Measurements from ENCODE around the gene PHKG2.

Gene PHKG2

GRCh38 chr16:30758988-30759491 is 10.8 kb downstream of the PHKG2 start:
- no peak for DNase-seq

- DNase-seq: no peak
Observed at GRCh38 chr16:30760001-30760559, 11.9 kb downstream of the PHKG2 start.

- DNase-seq: no peak
Observed at GRCh38 chr16:30760577-30761426, 12.6 kb downstream of the PHKG2 start.

DNA sequence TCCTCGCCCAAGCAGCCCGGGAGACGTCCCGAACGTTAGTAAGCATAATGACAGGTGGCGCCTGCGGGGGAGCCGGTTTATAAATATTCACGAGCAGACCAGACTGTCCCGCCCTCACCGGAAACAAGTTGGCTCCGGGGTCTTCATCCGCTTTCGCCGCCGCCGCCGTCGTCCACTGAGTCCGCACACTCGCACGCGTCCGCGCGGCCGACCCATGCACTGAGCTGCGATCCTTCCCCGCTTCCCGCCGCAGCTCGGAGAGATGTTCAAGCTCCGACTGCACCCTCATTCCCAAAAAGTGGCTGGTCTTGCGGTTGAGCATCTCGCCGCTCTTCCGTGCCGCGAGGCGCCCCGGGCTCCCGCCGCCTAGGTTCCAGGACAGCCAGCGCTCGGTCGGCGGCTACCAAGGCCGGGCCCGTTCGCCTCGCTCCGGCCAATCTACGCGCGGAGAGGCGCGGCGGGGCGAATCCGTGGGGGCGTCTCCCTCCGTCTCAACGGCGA is 13.3 kb downstream of the PHKG2 start:
- peak; percentile 37 for DNase-seq

DNA sequence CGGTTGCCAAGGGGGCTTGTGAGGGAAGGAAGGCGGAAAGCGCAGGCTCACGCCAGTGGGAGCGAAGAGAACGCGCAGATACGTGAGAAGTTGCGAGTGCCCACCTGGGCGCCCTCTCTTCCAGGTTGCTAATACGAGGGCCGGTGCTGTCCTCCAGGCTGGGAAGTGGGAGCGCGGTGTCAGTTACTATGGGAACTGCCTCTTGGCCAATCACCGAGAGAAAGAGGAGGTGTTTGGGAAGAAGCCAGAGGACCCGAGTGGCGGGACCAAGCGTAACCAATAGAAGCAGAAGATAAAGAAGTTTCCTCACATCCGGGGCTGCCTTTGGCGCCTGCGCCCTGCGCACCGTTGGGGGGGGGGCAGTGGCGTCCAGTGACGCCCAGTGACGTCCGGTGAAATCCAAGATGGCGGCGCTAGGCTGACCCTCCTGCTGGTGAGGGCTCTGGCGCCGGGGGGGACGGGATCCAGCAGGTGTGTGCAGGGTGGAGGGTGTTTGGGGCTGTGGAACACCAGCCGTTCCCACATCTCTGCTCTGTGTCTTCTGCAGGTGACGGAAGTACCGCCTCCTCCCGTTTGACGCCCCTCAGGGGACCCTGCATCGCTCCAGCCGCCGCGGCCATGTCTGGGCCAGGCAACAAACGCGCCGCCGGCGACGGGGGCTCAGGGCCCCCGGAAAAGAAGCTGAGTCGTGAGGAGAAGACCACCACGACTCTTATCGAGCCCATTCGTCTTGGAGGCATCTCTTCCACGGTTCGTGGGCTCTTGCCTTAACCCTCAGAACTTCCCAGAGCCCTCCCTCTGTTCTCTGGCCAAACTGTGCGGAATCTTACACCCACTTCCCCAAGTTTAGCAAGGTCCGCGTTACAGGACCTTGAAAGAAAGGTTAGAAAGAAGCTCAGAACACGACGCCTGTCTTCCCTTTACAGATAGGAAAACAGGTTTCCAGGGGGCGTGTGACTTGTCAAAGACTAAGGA is 14.0 kb downstream of the PHKG2 start, which contains the start of the genes CFAP119 and RNF40:
Gene CFAP119 (minus strand): TSS at position 135 of the 975 bp plus-strand sequence. CDS start 314 bp downstream, outside the sequence.
Gene RNF40 (plus strand): TSS at position 395 of the 975 bp plus-strand sequence. CDS start 224 bp downstream, at position 619.
- DNase-seq: peak; percentile 99

DNA sequence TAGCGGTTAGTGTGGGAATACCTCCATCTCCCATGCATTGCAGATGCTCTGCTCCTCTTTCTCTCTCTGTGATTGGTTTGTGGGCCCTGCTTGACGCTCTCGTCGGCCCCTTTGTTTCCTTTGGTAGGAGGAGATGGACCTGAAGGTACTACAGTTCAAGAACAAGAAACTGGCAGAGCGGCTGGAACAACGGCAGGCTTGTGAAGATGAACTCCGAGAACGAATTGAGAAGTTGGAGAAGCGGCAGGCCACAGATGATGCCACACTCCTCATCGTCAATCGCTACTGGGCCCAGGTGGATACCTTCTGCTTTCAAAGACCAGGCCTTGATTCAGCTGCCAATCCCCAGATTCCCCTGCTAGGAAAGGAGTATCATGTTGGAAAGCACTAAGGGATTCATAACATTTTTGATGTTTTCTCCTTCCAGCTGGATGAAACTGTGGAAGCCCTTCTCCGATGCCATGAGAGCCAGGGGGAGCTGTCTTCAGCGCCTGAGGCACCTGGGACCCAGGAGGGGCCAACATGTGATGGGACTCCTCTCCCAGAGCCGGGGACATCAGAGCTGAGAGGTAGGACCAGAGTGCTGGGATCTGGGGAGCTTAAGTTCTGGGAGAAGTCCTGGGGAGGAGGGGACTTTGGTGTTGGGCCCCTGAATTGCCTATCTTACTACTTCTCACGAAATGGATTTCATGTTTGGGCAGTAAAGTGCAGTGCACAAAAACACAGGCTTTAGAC is 14.9 kb downstream of the PHKG2 start:
- no peak for DNase-seq

DNA sequence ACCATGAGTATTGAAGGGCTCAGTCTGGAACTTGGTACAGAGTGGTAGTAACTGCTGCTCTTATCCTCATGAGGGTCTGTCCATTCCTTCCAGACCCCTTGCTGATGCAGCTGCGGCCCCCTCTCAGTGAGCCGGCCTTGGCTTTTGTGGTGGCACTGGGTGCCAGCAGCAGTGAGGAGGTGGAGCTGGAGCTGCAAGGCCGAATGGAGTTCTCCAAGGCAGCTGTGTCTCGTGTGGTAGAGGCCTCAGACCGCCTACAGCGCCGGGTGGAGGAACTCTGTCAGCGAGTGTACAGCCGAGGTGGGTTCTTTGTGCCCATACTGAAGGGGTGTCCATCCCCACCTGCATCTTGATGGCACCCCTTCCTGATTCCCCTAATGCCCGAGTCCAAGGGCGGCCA is 15.9 kb downstream of the PHKG2 start:
- no peak for DNase-seq

- DNase-seq: no peak
Observed at GRCh38 chr16:30764816-30765465, 16.7 kb downstream of the PHKG2 start.

DNA sequence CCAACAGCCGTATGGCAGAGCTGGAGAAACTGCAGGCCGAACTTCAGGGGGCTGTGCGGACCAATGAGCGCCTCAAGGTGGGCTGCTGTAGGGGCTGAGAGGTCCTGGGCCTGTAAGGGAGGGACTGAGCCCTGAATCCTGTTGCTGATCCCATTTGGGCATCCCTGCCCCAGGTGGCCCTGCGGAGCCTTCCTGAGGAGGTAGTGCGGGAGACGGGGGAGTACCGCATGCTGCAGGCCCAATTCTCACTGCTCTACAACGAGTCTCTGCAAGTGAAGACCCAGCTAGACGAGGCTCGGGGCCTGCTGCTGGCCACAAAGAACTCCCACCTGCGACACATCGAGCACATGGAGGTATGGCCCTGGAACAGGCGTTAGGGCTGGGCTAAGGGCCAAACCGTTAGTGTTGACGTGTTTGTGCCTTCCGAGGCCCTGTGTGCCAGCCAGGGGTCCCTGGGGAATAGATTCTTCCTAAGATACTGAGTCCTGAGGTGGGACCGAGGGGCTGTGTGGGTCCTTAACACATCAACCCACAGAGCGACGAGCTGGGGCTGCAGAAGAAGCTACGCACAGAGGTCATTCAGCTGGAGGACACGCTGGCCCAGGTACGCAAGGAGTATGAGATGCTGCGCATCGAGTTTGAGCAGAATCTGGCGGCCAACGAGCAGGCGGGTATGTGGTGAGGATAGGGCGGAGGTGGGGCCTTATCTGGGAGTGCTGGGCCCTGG is 18.1 kb downstream of the PHKG2 start:
- DNase-seq: no peak

DNA sequence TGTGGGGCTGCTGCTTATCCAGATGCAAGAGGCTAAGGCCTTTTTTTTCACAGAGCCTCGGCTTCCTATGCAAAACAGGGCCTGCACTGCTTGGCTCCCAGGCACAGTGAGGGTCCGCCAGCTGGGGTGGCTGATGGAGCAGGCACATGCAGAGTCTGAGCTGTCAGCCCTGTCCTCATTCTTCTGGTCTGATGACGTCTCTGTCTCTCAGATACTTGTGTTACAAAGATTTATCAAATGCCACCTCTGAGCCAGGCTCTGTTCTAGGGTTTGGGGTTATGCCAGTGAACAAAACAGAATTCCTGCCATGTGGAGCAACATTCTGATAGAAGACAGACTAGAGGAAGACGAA is 18.7 kb downstream of the PHKG2 start:
- no peak for DNase-seq

GRCh38 chr16:30767767-30768465 is 19.7 kb downstream of the PHKG2 start:
- no peak for DNase-seq

GRCh38 chr16:30768583-30769181 is 20.5 kb downstream of the PHKG2 start:
- no peak for DNase-seq

DNA sequence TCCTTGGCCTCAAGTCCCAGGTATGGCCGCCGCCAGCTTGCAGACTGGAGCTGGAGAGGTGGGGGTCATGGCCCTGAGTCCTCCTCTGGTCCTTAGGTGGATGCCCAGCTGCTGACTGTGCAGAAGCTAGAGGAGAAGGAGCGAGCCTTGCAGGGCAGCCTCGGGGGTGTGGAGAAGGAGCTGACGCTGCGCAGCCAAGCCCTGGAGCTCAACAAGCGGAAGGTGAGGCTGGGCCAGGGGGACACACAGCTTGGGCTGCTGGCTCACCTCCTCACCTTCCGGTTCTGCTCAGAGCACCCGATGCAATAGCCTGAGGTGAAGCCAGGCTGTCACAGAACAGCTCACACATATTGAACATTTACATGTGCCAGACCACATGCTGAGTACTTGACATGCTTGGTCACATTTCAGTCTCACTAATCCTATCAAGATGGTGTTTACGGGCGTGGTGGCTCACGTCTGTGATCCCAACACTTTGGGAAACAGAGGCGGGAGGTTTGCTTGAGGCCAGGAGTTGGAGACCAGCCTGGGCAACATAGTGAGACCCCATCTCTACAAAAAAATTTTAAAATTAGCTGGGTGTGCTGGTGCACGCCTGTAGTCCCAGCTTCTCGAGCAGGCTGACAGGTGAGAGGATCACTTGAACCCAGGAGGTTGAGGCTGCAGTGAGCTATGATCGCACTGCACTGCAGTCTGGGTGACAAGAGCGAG is 21.3 kb downstream of the PHKG2 start:
- no peak for DNase-seq

GRCh38 chr16:30771726-30772125 is 23.5 kb downstream of the PHKG2 start:
- no peak for DNase-seq

DNA sequence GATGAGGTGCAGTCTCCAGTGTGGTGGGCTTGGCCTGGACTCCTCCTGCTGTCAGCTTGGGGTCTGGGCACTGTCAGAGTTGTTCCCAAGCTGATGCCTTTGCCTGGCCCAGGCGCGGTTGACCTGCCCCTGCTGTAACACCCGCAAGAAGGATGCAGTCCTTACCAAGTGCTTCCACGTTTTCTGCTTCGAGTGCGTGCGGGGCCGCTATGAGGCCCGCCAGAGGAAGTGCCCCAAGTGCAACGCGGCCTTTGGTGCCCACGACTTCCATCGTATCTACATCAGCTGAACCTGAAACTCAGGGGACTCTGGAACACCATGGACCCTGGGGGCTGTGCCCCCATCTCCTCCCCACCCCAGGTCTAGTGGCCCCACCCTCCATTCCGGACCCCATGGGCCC is 25.6 kb downstream of the PHKG2 start:
- no peak for DNase-seq

GRCh38 chr16:30774367-30775130 is 26.3 kb downstream of the PHKG2 start:
- no peak for DNase-seq

GRCh38 chr16:30775131-30775391 is 26.8 kb downstream of the PHKG2 start:
- DNase-seq: no peak

- peak; percentile 79 for DNase-seq
Observed at GRCh38 chr16:30775392-30776188, 27.4 kb downstream of the PHKG2 start.
